K562 (cell line): ENCODE data around the gene RASSF7. TPM values are rescaled to one million over a fixed set of nuclear protein-coding genes. Genes with fewer than 3 reads are reported as not detected.

Experiments used
- ARNT ChIP-seq, 2 experiments: fragments of 450-650 bp; IDR thresholded peaks; 2 replicates each; pipeline ENCODE4 v1.6.1; 2016; ENCODE audit warnings: mild to moderate bottlenecking in 1 of 2
- HDAC2 ChIP-seq: fragments of 450-650 bp; IDR thresholded peaks from 2 replicates; pipeline ENCODE4 v1.6.1; 2016; ENCODE audit warnings: mild to moderate bottlenecking
- MAZ ChIP-seq, 2 experiments: fragments of 450-650 bp in 1 of 2; sonication (generic) in 1 of 2; formaldehyde crosslinking; IDR thresholded peaks in 1 of 2; conservative IDR thresholded peaks in 1 of 2; 2 replicates each; pipeline versions ENCODE4 v1.4.0 to v1.5.0; 2020; ENCODE audit warnings: mild to moderate bottlenecking in 1 of 2, missing genetic modification reagents in 1 of 2
- NR2C2 ChIP-seq, 2 experiments: fragments of 200-800 bp in 1 of 2; sonication (Bioruptor generic) in 1 of 2; sonication (generic) in 1 of 2; formaldehyde crosslinking in 1 of 2; IDR thresholded peaks; 2 replicates each; pipeline versions ENCODE4 v1.6.1 to v1.8.0; 2016 to 2022; ENCODE audit warnings: mild to moderate bottlenecking in 1 of 2, missing compliant biosample characterization in 1 of 2, missing genetic modification characterization in 1 of 2, missing genetic modification reagents in 1 of 2
- NR4A1 ChIP-seq, 2 experiments: fragments of 250-450 bp in 1 of 2; fragments of 450-650 bp in 1 of 2; sonication (Bioruptor Pico) in 1 of 2; IDR thresholded peaks; 2 replicates each; pipeline versions ENCODE4 v1.4.0 to v1.6.1; 2016 to 2020; ENCODE audit warnings: mild to moderate bottlenecking in 2 of 2, missing compliant biosample characterization in 1 of 2, missing genetic modification characterization in 1 of 2, moderate library complexity in 1 of 2
- ZNF140 ChIP-seq: fragments of 250-450 bp; sonication (Bioruptor Pico); IDR thresholded peaks from 2 replicates; pipeline ENCODE4 v1.8.0; 2021; ENCODE audit warnings: moderate library complexity, mild to moderate bottlenecking, inconsistent platforms
- ZNF589 ChIP-seq: fragments of 200-800 bp; sonication (Bioruptor generic); IDR thresholded peaks from 2 replicates; pipeline ENCODE4 v1.6.1; 2016; ENCODE audit warnings: low read depth, missing genetic modification characterization, missing compliant biosample characterization
- polyA plus RNA-seq, 8 experiments: library from polyadenylated mRNA; depleted of rRNA in 4 of 8; stranded (reverse) in 5 of 8; unstranded in 3 of 8; fragments of >200 nt; fragmentation: Nextera tagmentation in 2 of 8; fragmentation: Illumina TruSeq in 1 of 8; extraction: Ambion mirVana in 2 of 8; extraction: Trizol in 1 of 8; gene quantifications; 2 replicates each; pipeline versions ENCODE4 v1.2.1 to v1.2.3, GENCODE V29; 2011 to 2014; ENCODE audit warnings: inconsistent platforms in 1 of 8, missing spikeins in 1 of 8
- total RNA-seq, 7 experiments: library from RNA; depleted of rRNA in 6 of 7; stranded (reverse); fragments of >200 nt in 6 of 7; fragmentation: Illumina TruSeq in 2 of 7; extraction: Trizol in 2 of 7; gene quantifications; 2 replicates each; pipeline versions ENCODE4 v1.2.1 to v1.2.3, GENCODE V29; 2011 to 2021; ENCODE audit warnings: low replicate concordance in 1 of 7
- TF ChIP-seq, protein P1 (sequence below): fragments of 450-650 bp; IDR thresholded peaks from 2 replicates; pipeline ENCODE4 v1.6.1; 2017; ENCODE audit warnings: antibody characterized with exemption, mild to moderate bottlenecking
- TF ChIP-seq, protein P2 (sequence below): sonication (generic); formaldehyde crosslinking; IDR thresholded peaks from 2 replicates; pipeline ENCODE4 v1.4.0; 2020; ENCODE audit warnings: mild to moderate bottlenecking, missing genetic modification reagents
- TF ChIP-seq, protein P3 (sequence below): fragments of 150-350 bp; conservative IDR thresholded peaks from 2 replicates; pipeline ENCODE4 v1.6.1; 2014; ENCODE audit warnings: low read length
- TF ChIP-seq, protein P4 (sequence below): sonication (generic); formaldehyde crosslinking; IDR thresholded peaks from 2 replicates; pipeline ENCODE4 v1.8.0; 2022; ENCODE audit warnings: mild to moderate bottlenecking, low read depth, missing genetic modification reagents
- TF ChIP-seq, protein P5 (sequence below): IDR thresholded peaks from 2 replicates; pipeline ENCODE4 v1.6.1; 2016; ENCODE audit warnings: missing genetic modification characterization, missing compliant biosample characterization

The RASSF7 gene
- total and polyA plus RNA-seq, 9 of the 15 experiments (the other 6 are each of a cell fraction or from before 2014, with no cell fraction given): 0.41 to 45.2 (median 18.6) TPM

DNA sequence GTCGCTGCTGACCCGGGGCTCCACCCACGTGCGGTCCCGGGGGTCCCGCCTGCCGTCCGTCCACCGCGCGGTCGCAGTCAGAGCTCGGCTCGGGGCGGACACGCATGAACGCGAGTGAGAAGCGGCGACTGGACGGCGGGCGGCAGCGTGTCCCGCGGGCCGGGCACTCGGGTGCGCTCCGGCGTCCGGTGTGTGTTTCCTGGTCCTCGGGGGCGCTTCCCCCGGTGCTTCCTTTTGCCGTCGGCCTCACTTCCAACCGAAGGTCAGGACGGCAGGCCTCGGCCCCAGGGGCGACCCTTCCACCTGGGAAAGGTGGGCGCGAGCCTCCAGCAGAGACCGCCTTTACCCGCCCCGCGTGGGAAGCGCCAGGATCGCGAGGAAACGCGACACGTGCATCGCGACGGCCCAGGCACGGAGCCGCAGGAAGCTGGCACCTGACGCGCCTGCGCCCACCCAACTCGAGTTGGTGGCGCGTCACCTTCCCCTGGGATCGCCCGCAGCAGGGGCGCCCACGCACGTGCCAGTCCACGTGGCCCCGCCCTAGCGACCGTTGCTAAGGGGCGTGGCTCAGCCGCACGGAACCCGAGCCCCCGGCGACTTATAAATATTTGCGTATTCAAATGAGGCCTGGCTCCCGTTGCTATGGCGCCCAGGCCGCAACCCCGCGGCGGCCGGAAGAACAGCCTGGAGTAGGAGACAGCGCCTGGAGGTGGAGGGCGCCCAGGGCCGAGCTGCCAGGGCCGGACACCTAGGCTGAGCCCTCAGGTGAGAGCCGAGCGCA is 23.7 kb upstream of the RASSF7 start, which contains the start of gene LRRC56 (continued):
- TF ChIP-seq, protein P1, sequence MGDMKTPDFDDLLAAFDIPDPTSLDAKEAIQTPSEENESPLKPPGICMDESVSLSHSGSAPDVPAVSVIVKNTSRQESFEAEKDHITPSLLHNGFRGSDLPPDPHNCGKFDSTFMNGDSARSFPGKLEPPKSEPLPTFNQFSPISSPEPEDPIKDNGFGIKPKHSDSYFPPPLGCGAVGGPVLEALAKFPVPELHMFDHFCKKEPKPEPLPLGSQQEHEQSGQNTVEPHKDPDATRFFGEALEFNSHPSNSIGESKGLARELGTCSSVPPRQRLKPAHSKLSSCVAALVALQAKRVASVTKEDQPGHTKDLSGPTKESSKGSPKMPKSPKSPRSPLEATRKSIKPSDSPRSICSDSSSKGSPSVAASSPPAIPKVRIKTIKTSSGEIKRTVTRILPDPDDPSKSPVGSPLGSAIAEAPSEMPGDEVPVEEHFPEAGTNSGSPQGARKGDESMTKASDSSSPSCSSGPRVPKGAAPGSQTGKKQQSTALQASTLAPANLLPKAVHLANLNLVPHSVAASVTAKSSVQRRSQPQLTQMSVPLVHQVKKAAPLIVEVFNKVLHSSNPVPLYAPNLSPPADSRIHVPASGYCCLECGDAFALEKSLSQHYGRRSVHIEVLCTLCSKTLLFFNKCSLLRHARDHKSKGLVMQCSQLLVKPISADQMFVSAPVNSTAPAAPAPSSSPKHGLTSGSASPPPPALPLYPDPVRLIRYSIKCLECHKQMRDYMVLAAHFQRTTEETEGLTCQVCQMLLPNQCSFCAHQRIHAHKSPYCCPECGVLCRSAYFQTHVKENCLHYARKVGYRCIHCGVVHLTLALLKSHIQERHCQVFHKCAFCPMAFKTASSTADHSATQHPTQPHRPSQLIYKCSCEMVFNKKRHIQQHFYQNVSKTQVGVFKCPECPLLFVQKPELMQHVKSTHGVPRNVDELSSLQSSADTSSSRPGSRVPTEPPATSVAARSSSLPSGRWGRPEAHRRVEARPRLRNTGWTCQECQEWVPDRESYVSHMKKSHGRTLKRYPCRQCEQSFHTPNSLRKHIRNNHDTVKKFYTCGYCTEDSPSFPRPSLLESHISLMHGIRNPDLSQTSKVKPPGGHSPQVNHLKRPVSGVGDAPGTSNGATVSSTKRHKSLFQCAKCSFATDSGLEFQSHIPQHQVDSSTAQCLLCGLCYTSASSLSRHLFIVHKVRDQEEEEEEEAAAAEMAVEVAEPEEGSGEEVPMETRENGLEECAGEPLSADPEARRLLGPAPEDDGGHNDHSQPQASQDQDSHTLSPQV: peak; percentile 82
- TF ChIP-seq MAZ (CRISPR knock-in tag; conservative IDR thresholded peaks at IDR 0.05 in 1 of 2, IDR thresholded peaks at IDR 0.05 in 1 of 2): peak in 1 of 2 experiments; percentile 70; a peak in 1 of 4 replicates
- TF ChIP-seq, protein P2, sequence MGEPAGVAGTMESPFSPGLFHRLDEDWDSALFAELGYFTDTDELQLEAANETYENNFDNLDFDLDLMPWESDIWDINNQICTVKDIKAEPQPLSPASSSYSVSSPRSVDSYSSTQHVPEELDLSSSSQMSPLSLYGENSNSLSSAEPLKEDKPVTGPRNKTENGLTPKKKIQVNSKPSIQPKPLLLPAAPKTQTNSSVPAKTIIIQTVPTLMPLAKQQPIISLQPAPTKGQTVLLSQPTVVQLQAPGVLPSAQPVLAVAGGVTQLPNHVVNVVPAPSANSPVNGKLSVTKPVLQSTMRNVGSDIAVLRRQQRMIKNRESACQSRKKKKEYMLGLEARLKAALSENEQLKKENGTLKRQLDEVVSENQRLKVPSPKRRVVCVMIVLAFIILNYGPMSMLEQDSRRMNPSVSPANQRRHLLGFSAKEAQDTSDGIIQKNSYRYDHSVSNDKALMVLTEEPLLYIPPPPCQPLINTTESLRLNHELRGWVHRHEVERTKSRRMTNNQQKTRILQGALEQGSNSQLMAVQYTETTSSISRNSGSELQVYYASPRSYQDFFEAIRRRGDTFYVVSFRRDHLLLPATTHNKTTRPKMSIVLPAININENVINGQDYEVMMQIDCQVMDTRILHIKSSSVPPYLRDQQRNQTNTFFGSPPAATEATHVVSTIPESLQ: no peak
- TF ChIP-seq ZNF589 (CRISPR knock-in tag): no peak
- TF ChIP-seq, protein P3, sequence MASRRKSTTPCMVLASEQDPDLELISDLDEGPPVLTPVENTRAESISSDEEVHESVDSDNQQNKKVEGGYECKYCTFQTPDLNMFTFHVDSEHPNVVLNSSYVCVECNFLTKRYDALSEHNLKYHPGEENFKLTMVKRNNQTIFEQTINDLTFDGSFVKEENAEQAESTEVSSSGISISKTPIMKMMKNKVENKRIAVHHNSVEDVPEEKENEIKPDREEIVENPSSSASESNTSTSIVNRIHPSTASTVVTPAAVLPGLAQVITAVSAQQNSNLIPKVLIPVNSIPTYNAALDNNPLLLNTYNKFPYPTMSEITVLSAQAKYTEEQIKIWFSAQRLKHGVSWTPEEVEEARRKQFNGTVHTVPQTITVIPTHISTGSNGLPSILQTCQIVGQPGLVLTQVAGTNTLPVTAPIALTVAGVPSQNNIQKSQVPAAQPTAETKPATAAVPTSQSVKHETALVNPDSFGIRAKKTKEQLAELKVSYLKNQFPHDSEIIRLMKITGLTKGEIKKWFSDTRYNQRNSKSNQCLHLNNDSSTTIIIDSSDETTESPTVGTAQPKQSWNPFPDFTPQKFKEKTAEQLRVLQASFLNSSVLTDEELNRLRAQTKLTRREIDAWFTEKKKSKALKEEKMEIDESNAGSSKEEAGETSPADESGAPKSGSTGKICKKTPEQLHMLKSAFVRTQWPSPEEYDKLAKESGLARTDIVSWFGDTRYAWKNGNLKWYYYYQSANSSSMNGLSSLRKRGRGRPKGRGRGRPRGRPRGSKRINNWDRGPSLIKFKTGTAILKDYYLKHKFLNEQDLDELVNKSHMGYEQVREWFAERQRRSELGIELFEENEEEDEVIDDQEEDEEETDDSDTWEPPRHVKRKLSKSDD: 0 out of 2 replicates have a peak, but pooled peaks have one; percentile 34
- 0 out of 2 replicates have a peak, but pooled peaks have one; percentile 55 for TF ChIP-seq NR2C2 (CRISPR knock-in tag; IDR thresholded peaks at IDR 0.05)
- TF ChIP-seq NR2C2 (tag; IDR thresholded peaks at IDR 0.05): no peak; the same call in 1 of the 2 replicates
- TF ChIP-seq, protein P4, sequence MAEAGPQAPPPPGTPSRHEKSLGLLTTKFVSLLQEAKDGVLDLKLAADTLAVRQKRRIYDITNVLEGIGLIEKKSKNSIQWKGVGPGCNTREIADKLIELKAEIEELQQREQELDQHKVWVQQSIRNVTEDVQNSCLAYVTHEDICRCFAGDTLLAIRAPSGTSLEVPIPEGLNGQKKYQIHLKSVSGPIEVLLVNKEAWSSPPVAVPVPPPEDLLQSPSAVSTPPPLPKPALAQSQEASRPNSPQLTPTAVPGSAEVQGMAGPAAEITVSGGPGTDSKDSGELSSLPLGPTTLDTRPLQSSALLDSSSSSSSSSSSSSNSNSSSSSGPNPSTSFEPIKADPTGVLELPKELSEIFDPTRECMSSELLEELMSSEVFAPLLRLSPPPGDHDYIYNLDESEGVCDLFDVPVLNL (CRISPR knock-in tag): no peak
- no peak for TF ChIP-seq NR4A1 (CRISPR knock-in tag; IDR thresholded peaks at IDR 0.05)
- TF ChIP-seq NR4A1 (tag; IDR thresholded peaks at IDR 0.05): no peak
- TF ChIP-seq HDAC2: 0 out of 2 replicates have a peak, but pooled peaks have one; percentile 30
- TF ChIP-seq, protein P5, sequence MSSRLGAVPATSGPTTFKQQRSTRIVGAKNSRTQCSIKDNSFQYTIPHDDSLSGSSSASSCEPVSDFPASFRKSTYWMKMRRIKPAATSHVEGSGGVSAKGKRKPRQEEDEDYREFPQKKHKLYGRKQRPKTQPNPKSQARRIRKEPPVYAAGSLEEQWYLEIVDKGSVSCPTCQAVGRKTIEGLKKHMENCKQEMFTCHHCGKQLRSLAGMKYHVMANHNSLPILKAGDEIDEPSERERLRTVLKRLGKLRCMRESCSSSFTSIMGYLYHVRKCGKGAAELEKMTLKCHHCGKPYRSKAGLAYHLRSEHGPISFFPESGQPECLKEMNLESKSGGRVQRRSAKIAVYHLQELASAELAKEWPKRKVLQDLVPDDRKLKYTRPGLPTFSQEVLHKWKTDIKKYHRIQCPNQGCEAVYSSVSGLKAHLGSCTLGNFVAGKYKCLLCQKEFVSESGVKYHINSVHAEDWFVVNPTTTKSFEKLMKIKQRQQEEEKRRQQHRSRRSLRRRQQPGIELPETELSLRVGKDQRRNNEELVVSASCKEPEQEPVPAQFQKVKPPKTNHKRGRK (tag): no peak
- TF ChIP-seq ZNF140 (CRISPR knock-in tag): no peak
- TF ChIP-seq ARNT (IDR thresholded peaks at IDR 0.05): no peak
